SK-MEL-5 (cell line): ENCODE results near the gene LRRC2. TPM values are rescaled to one million over a fixed set of nuclear protein-coding genes. Genes with fewer than 3 reads are reported as not detected.

ENCODE experiments used
- DNase-seq: peaks from one replicate; pipeline ENCODE4 v3.0.0-alpha.2; 2016; ENCODE audit warnings: low read depth, low spot score
- in situ Hi-C: cut with HindIII; loops from 2 replicates; pipeline ENCODE4 v1.10.0; 2016; ENCODE audit warnings: low sequenced_read_pairs, high pct_unique_total_duplicates, low pct_unique_long_range_greater_than_20kb
- total RNA-seq: library from RNA; depleted of rRNA; stranded (reverse); fragments of >200 nt; shearing (Covaris generic); gene quantifications from 2 replicates; pipeline ENCODE4 v1.2.3, GENCODE V29; 2014

Gene LRRC2
- total RNA-seq, 1 experiment from 2014 or later = not detected

- no peak for DNase-seq
- in situ Hi-C loops = no loop called here
These were observed 48.3 kb downstream of the LRRC2 start for GRCh38 chr3:46517784-46518181.

DNA sequence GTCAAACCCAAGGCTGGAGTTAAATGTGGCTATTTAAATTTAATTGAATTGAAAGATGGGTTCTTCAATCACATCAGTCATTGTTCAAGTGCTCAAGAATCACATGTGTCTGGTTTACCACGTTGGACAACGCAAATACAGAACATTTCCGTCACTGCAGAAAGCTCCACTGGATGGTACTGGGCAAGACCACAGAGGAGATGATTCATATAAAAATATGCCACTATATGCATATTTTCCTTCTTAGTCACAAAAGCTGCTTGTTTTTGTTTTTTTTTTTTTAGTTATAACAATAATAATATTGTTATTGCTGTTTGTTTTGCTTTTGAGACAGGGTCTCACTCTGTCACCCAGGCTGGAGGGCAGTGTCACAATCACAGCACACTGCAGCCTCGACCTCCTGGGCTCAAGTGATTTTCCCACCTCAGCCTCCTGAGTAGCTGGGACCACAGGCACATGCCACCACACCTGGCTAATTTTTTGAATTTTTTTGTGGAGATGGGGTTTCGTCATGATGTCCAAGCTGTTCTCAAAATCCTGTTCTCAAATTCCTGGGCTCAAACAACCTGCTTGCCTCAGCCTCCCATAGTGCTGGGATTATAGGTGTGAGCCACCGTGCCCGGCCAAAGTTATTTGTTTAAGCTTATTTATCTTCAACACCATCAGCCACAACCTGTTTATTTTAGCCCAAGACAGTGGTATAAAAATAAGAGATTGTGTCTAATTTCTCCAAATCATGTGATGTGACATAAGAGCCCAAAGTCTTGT lies 48.9 kb downstream of the LRRC2 start:
- DNase-seq = peak; percentile 93
- in situ Hi-C loops = no loop called here

DNA sequence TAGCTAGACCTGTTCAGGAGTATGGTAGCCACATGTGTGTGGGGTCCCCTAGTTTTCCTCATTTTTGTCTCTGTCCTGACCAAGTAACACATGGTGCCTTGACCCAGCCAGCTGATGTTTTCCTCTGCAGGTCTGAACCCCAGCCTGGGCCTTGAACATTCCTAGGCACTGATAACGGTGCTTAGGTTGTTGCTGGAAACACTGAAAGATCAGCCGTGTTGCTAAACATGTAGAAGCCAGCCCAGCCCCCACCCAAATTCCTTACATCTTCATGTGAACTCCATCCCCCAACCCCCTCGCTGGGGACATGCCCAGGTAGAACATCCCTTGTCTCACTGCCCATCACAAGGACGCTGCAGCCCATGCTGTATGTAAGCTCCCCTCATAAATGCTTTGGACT lies 49.6 kb downstream of the LRRC2 start:
- DNase-seq = no peak
- in situ Hi-C loops = no loop called here

- no peak for DNase-seq
- in situ Hi-C loops = no loop called here
These were observed 53.8 kb downstream of the LRRC2 start for GRCh38 chr3:46512191-46512749.

DNA sequence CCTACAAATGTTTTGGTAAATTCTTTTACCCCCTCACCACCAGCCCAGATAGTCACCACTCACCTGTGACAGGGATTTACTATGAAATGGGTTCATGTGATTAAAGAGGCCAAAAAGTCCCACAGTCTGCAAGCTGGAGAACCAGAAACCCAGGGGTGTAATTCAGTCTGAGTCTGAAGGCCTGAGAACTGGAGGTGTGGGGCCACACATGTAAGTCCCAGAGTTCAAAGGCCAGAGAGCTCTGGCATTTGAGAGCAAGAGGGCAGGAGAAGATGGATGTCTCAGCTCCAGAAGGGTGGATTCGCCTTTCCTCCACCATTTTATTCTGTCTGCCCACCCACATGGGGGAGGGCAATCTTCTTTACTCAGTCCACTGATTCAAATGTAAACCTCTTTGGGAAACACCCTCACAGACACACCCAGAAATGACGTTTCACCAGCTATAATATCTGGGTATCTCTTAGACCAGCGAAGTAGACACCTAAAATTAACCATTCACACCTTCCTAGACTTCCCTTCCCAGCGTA lies 56.4 kb downstream of the LRRC2 start:
- in situ Hi-C loops = no loop called here
- no peak for DNase-seq

DNA sequence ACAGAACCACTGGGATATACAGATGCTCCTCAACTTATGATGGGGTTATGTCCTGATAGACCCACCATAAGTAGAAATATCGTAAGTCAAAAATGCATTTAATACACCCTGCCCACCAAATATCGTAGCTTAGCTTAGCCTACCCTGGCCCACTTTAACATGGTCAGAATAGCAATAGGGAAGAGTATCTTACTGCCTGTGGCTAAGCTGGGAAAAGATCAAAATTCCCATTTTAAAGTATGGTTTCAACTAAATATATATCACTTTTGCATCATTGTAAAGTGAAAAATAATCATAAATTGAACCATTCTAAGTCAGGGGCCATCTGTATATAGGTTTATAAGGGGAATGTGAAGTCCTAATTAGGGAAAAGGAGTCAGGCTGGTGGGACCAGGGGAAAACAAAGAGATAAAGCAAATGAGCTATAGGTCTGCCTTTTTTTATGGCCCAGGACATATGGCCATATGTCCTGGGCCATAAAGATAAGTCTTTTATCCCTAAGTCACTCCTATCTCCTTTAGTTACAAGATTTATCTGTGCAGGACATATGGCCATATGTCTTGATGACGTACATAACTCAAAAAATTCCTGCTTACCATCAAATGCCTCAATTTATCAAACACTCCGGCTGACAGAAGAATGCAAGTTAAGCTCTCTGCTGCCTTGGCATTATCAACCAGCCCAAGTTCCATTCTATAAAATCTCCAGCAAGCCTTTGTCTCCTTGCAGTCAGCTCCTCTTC lies 57.1 kb downstream of the LRRC2 start:
- in situ Hi-C loops = no loop called here
- no peak for DNase-seq

GRCh38 chr3:46506526-46506925 lies 59.6 kb downstream of the LRRC2 start:
- in situ Hi-C loops = no loop called here
- no peak for DNase-seq

DNA sequence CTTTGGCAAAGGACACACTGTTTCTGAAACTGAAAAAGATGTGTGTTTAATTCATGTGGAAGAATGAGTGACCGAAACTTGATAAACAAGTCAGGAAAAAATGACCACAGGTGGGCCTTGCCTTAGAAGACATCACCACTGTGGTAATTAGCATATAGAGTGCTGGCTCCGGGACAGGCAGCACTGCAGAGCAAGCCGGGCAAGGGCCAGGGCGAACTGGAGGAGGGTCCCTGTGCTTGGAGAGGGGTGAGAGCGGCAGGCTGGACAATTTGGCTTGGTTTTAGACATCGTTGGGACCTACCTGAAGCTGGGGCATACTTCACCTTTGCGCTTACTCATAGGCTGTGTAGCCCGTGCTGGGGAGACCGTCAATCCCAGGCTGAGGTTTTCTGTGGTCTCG lies 60.1 kb downstream of the LRRC2 start:
- in situ Hi-C loops = no loop called here
- DNase-seq = no peak

DNA sequence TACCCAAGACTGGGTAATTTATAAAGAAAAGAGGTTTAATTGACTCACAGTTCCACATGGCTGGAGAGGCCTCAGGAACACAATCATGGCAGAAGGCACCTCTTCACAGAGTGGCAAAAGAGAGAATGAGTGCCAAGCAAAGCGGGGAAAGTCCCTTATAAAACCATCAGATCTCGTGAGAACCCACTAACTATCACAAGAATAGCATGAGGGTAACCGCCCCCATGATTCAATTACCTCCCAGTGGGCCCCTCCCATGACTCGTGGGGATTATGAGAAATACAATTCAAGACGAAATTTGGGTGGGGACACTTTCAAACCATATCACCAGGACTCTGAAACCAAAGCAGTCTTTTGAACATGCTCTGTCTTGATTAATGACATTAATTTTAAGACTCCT lies 61.3 kb downstream of the LRRC2 start:
- in situ Hi-C loops = no loop called here

GRCh38 chr3:46503200-46503874 lies 62.8 kb downstream of the LRRC2 start:
- in situ Hi-C loops = no loop called here
- DNase-seq = no peak

More for the DNA sequence above, 61.3 kb downstream of the LRRC2 start:
- DNase-seq = peak; percentile 37

- in situ Hi-C loops = no loop called here
- no peak for DNase-seq
These were observed 64.4 kb downstream of the LRRC2 start for GRCh38 chr3:46501702-46502101.

DNA sequence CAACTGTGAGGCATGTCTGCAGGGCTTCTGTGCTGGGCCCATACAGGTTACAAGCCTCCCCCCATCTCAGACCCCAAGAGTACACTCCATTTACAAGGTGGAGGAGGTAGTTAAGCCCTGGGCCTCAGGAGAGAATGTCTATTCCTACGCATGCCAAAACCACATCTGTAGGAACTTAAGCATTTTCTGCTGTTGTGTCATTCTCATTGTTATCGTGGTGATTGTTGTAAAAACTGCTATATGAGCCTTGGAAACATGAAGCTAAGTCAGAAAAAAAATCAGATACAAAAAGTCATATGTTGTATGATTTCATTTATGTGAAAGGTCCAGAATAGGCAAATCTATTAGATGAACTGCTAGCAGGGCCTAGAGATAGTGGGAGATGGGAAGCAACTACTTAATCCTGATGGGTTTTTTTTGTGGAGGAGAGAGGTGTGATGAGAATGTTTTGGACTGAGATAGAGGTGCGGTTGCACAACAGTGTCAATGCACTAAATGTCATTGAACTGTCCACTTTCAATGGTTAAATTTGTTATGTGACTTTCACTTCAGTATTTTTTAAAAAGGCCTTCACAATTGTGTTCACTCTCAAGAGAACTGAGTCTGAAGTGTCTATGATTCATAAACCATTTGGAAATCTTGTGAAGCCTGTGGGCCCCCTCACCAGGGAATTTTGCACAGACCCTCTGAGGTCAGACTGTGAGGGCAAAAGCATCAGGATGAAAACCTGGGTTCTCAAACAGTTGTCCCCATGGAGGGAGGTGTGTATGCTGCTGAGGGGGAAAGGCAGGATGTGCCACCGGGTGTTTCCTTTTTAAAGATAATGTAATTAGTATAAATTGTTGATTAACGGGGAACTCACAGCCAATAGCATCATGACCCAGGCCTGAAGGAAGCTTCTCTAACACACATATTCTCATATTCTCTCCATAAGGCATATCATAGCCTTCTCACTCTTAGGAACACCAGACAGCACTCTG lies 65.2 kb downstream of the LRRC2 start:
- DNase-seq = no peak

DNA sequence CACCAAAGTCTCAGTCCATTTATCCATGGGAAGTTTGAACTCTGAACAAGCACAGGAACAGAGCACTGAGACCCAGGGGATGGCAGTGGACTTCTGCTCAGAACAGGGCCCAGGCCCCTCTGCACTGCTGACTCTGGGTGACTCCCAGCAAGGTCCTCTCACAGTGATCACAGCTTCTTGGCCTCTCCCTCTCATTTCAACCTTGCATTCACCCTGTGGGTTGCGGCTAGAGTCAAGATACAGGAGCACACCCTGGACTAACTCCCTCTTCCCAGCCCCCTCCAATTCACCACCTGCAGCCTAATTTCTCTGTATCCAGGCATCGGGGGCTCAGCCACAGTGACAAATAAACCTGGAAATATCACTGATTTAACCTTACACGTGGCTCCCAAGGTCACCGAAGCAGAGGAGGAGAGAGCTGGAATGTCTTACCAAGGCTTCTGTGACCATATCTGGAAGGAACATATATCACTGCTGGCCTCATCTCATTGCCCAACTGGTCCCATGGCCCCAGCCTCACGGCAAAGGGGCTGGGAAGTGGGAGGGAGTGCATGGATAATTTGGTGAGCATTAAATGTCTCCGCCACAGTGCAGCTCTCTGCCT lies 67.1 kb downstream of the LRRC2 start:
- in situ Hi-C loops = no loop called here
- DNase-seq = no peak

More for the DNA sequence above, 65.2 kb downstream of the LRRC2 start:
- in situ Hi-C loops = no loop called here

DNA sequence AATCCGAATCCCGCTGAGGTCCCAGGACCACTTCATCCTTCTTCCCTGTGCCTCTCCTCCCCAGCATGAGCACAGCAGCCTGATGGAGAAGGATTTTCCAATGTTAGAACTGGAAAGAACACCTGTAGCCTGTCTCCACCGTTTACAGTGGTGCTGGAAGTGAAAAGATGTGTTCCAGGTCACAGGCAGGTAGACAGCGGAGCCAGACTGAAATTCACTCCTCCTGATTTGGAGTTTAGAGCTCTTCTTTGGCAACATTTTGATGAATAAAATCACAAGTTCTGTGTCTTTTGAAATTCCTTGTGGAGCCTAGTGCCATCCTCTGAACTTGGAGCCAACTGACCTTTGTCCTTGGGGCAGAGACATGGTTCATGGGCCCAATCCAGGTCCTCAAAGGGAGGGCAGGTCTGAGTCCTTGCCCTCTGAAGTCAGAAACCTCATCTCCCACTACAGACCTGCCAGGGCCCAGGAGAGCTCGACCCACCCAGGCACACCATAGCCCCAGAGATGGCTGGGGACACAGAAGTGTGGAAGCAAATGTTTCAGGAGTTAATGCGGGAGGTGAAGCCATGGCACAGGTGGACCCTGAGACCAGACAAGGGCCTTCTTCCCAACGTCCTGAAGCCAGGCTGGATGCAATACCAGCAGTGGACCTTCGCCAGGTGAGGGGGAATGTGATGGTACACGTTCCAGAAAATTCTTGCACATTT lies 68.4 kb downstream of the LRRC2 start, which contains the start of gene RTP3:
RTP3 (plus strand) TSS at position 421 of the 710 bp plus-strand sequence; CDS start at position 508, 87 bp downstream.
- in situ Hi-C loops = no loop called here
- DNase-seq = no peak

GRCh38 chr3:46496746-46497555 lies 69.2 kb downstream of the LRRC2 start:
- peak; percentile 44 for DNase-seq
- in situ Hi-C loops = no loop called here
